ENCODE data around the gene ALKBH5. TPM values are rescaled to one million over a fixed set of nuclear protein-coding genes. Genes with fewer than 3 reads are reported as not detected.

Gene ALKBH5
- total and polyA plus RNA-seq, 9 of the 15 experiments (the other 6 are each of a cell fraction or from before 2014, with no cell fraction given) = 11.4 to 70.0 (median 47.4) TPM

DNA sequence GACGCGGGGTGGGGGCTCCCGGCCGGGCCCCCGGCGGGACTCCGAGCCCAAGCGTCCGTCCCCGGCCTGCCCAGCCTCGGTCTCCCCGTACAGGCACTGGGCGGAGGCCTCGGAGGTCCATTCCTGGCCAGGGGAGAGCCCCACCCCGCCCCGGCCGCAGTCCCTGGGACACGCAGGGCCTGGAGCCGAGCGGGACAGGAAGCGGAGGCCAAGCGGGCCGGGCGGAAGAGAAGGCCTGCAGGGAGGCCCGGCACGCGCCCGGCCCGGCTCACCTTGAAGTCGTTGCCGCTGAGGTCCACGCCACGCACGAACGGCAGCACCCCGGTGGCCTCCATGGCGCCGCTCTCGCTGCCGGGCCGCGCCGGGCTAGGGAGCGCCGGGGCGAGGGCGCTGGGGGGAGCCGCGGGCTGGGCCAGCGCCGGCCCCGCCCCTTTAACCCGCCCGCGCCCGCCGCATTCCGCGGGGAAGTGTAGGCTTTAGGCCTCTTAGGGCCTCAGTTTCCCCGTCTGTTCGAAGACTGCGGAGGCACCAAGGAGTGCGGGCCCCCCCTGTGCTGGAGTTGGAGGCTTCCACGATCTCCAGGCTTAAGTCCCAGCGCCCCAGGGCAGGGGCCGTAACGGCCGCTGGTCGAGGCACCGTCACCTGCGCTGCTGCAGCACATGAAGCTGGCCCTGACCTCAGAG, 74.9 kb downstream of the ALKBH5 start, which contains the start of gene FLII (continued):
- TF ChIP-seq, protein P1, sequence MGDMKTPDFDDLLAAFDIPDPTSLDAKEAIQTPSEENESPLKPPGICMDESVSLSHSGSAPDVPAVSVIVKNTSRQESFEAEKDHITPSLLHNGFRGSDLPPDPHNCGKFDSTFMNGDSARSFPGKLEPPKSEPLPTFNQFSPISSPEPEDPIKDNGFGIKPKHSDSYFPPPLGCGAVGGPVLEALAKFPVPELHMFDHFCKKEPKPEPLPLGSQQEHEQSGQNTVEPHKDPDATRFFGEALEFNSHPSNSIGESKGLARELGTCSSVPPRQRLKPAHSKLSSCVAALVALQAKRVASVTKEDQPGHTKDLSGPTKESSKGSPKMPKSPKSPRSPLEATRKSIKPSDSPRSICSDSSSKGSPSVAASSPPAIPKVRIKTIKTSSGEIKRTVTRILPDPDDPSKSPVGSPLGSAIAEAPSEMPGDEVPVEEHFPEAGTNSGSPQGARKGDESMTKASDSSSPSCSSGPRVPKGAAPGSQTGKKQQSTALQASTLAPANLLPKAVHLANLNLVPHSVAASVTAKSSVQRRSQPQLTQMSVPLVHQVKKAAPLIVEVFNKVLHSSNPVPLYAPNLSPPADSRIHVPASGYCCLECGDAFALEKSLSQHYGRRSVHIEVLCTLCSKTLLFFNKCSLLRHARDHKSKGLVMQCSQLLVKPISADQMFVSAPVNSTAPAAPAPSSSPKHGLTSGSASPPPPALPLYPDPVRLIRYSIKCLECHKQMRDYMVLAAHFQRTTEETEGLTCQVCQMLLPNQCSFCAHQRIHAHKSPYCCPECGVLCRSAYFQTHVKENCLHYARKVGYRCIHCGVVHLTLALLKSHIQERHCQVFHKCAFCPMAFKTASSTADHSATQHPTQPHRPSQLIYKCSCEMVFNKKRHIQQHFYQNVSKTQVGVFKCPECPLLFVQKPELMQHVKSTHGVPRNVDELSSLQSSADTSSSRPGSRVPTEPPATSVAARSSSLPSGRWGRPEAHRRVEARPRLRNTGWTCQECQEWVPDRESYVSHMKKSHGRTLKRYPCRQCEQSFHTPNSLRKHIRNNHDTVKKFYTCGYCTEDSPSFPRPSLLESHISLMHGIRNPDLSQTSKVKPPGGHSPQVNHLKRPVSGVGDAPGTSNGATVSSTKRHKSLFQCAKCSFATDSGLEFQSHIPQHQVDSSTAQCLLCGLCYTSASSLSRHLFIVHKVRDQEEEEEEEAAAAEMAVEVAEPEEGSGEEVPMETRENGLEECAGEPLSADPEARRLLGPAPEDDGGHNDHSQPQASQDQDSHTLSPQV (IDR thresholded peaks at IDR 0.05) = peak; percentile 78
- TF ChIP-seq ZNF717 (CRISPR knock-in tag; IDR thresholded peaks at IDR 0.05) (no peak), MYNN (IDR thresholded peaks at IDR 0.05) (no peak), MYNN (CRISPR knock-in tag; IDR thresholded peaks at IDR 0.05) (no peak), ZNF79 (CRISPR knock-in tag; IDR thresholded peaks at IDR 0.05; ENCODE audit: low read depth) (no peak), KLF1 (tag; IDR thresholded peaks at IDR 0.05) (no peak), SRSF1 (IDR thresholded peaks at IDR 0.05; ENCODE audit: low read depth, low read length) (no peak), RB1 (IDR thresholded peaks at IDR 0.05; ENCODE audit: low read depth) (peak; percentile 30; the same call in 1 of the 2 replicates), JUND (IDR thresholded peaks at IDR 0.05; ENCODE audit: borderline replicate concordance, low read depth, low read length) (no peak), JUND (tag; IDR thresholded peaks at IDR 0.05; ENCODE audit: borderline replicate concordance, low read depth, low read length) (no peak), FOXA3 (CRISPR knock-in tag; conservative IDR thresholded peaks at IDR 0.05 in 1 of 2, IDR thresholded peaks at IDR 0.05 in 1 of 2) (no peak), ELF2 (CRISPR knock-in tag; IDR thresholded peaks at IDR 0.05) (no peak), SNIP1 (IDR thresholded peaks at IDR 0.05; ENCODE audit: low read depth) (no peak), KAT8 (IDR thresholded peaks at IDR 0.05; ENCODE audit: low read depth) (no peak), ZNF785 (CRISPR knock-in tag; IDR thresholded peaks at IDR 0.05) (no peak), ZNF431 (CRISPR knock-in tag; IDR thresholded peaks at IDR 0.05) (no peak)
- TF ChIP-seq, protein P2, sequence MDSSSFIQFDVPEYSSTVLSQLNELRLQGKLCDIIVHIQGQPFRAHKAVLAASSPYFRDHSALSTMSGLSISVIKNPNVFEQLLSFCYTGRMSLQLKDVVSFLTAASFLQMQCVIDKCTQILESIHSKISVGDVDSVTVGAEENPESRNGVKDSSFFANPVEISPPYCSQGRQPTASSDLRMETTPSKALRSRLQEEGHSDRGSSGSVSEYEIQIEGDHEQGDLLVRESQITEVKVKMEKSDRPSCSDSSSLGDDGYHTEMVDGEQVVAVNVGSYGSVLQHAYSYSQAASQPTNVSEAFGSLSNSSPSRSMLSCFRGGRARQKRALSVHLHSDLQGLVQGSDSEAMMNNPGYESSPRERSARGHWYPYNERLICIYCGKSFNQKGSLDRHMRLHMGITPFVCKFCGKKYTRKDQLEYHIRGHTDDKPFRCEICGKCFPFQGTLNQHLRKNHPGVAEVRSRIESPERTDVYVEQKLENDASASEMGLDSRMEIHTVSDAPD (CRISPR knock-in tag; IDR thresholded peaks at IDR 0.05) = no peak
- TF ChIP-seq, protein P3, sequence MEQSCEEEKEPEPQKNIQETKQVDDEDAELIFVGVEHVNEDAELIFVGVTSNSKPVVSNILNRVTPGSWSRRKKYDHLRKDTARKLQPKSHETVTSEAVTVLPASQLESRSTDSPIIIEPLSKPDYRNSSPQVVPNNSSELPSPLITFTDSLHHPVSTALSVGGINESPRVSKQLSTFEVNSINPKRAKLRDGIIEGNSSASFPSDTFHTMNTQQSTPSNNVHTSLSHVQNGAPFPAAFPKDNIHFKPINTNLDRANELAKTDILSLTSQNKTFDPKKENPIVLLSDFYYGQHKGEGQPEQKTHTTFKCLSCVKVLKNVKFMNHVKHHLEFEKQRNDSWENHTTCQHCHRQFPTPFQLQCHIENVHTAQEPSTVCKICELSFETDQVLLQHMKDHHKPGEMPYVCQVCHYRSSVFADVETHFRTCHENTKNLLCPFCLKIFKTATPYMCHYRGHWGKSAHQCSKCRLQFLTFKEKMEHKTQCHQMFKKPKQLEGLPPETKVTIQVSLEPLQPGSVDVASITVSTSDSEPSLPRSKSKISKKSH (CRISPR knock-in tag; IDR thresholded peaks at IDR 0.05) = no peak
- TF ChIP-seq, protein P4, sequence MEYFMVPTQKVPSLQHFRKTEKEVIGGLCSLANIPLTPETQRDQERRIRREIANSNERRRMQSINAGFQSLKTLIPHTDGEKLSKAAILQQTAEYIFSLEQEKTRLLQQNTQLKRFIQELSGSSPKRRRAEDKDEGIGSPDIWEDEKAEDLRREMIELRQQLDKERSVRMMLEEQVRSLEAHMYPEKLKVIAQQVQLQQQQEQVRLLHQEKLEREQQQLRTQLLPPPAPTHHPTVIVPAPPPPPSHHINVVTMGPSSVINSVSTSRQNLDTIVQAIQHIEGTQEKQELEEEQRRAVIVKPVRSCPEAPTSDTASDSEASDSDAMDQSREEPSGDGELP (CRISPR knock-in tag; IDR thresholded peaks at IDR 0.05; ENCODE audit: borderline replicate concordance) = peak; percentile 45; the same call in 1 of the 2 replicates
- TF ChIP-seq, protein P5, sequence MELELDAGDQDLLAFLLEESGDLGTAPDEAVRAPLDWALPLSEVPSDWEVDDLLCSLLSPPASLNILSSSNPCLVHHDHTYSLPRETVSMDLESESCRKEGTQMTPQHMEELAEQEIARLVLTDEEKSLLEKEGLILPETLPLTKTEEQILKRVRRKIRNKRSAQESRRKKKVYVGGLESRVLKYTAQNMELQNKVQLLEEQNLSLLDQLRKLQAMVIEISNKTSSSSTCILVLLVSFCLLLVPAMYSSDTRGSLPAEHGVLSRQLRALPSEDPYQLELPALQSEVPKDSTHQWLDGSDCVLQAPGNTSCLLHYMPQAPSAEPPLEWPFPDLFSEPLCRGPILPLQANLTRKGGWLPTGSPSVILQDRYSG (tag; conservative IDR thresholded peaks at IDR 0.05; ENCODE audit: low read depth) = no peak
